Activated CD4-positive, alpha-beta T cell treated with anti-CD3 and anti-CD28 coated beads for 1 hour (primary cell): ENCODE data around the gene MLYCD.

ENCODE experiments used
- DNase-seq: peaks from one replicate; pipeline ENCODE4 v3.0.0-alpha.2; 2020

MLYCD gene

DNA sequence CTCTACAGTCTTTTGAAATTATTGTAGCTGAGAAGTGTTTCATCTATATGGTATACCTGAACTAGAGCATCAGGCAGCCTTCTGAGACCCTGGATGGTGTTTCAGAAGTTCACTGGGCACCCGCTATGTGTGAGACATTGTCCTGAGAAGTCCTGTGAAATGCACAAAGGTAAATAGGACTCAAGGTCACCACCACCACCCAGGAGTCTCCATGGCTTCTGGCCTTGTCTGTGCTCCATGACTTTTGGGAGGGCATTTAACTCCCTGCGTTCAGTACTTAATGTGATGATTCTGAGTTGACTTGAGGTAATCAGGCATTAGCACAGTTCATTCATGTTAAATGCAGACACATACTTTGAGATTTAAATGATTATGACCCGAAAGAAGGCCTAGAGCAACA is 1.1 kb downstream of the MLYCD start:
- no peak for DNase-seq

DNA sequence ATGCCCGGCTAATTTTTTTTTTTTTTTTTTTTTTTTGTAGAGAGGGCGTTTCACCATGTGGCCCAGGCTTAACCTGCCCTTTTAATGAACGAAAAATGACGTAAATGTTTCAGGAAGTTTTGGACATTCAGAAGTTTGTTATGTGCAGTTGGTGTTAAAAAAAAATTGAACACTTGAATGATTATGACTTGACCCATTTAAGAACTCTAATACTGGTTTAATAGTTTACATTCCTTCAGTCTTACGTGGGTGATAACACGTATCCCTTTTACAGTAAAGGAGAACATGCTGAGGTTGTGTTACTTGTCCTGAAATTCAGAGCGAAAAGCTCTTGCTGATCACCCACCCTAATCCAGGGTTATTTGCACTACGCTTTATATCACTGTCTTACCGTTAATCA is 1.7 kb downstream of the MLYCD start:
- DNase-seq: no peak

GRCh38 chr16:83901101-83901500 is 2.2 kb downstream of the MLYCD start:
- no peak for DNase-seq

GRCh38 chr16:83903751-83904150 is 4.8 kb downstream of the MLYCD start:
- no peak for DNase-seq

GRCh38 chr16:83906683-83907082 is 7.8 kb downstream of the MLYCD start:
- no peak for DNase-seq

DNA sequence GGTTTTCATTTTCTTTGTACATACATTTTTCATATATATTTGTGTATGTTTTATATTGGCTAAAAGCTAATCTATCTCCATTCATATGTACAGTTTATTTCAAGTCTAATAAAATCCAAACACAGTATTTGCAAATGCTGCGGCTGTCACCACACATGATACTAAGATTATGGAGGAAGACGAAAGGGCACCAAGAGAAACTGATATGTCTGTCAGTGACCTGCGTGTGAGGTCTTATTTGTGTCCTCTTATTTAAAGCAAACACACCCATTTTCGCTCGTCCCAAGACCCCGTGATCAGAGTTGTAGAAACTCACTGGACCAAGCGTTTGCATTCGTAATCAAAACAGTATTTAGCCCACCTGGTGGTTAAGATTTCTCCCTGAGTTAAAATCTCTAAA is 8.2 kb downstream of the MLYCD start:
- no peak for DNase-seq

GRCh38 chr16:83907631-83908250 is 8.8 kb downstream of the MLYCD start:
- DNase-seq: no peak

DNA sequence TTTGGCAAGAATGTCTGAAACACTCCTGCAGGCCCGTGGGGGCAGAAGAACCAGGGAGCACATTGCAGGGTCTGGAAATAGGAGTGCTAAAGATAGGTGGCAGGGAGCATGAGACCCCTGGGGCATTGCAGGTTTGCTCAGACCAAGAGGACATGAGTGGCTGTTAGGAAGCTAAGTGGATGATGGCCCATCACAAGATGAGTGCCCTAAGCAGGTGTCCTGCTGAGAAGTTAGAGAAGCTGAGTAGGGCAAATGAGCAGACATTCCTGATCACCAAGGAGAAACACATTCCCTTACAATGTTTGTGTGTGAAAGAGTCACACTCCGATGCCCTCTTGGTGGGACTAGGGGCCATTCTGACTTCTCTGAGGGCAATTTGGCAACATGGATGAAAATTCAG is 9.9 kb downstream of the MLYCD start:
- DNase-seq: no peak

GRCh38 chr16:83911290-83911689 is 12.4 kb downstream of the MLYCD start:
- DNase-seq: no peak

GRCh38 chr16:83912519-83913244 is 13.8 kb downstream of the MLYCD start:
- DNase-seq: no peak

DNA sequence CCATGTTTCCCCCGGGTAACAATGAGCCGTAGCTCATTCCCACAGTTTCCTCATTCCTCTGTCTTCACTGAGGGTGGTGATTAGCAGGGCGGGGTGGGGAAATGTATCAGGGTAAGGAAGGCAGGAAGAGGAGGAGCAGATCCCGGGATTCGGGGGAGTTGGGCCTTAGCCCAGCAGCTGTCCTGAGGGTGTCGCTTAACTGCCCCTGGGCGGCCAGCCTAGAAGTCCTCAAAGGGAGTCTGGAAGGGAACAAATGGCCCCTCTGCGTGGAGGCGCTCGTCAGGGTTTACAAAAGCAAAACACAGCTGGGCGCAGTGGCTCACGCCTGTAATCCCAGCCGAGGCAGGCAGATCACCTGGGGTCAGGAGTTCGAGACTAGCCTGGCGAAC is 14.3 kb downstream of the MLYCD start:
- DNase-seq: no peak

GRCh38 chr16:83914091-83914710 is 15.3 kb downstream of the MLYCD start:
- no peak for DNase-seq

GRCh38 chr16:83915081-83915480 is 16.2 kb downstream of the MLYCD start:
- no peak for DNase-seq

DNA sequence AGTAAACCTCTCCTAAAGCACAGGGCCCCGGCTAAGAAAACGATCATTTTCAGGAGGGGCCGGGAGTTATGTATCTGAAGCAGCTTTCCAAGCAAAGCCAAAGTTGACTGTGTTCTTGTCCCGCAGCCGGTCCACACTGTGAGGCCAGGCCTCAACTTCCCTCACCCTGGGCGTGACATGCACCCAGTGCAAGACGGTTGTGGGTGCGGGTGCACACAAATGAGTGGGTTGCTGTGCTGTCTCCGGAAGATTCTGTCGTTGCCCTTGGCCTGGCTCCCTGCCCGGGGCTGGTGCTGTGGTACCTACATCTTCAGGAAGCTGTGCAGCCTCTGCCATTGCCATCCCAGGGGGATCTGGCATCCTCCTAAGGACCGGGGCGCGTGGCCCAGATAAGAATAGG is 16.6 kb downstream of the MLYCD start:
- DNase-seq: no peak

DNA sequence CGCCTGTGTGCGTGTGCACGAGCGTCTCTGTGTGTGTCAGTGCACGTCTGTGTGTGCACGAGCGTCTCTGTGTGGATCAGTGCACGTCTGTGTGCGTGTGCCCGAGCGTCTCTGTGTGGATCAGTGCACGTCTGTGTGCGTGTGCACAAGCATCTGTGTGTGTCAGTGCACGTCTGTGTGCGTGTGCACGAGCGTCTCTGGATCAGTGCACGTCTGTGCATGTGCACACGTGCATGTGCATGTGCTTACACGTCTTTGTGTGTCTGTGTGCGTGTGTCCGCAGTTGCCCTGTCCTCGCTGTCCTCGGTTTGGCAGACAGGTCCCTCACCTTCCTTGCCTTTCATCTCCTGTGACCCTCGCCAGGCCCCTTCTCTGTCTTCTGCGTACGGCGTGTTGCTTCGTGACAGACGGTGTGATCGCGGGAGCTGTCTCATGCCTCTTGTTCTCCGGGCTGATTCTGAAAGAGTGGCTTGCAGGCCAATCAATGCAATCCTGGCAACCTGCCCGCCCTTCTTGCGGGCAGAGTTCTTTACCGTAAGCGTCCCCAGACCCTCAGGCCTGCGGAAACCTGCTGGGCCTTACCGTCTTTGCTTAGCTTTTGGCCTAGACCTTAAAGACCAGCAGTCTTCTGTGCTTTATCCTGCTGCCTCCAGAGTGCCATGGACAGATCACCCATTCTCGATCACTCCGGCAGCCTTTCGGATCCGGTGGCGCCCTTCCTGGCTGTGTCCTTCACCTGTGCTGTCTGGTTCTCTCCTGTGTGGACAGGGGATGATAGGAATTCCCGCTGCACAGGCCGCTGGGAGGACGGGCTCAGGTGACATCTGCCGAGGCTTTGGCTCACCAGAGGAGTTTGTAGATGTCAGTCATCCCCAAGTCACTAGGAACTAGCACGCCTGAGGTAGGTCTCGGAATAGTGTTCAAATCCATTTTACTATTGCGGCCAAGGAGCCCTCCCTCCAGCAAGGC is 18.5 kb downstream of the MLYCD start:
- DNase-seq: no peak

DNA sequence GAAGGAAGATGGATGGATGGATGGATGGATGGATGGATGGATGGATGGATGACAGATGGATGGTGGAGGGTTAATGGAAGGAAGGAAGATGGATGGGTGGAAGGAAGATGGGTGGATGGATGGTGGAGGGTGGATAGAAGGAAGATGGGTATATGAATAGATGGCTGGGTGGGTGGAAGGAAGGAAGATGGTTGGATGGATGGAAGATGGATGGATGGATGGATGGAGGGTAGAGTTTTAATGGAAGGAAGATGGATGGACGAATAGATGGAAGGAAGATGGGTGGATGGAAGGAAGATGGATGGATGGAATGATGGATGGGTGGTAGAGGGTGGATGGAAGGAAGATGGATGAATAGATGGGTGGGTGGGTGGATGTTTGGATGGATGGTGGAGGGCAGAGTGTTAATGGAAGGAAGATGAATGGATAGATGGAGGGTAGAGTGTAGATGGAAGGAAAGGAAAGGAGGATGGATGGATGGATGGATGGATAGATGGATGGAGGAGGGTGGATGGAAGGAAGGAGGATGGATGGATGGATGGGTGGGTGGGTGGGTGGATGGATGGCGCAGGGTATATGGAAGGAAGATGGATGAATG is 22.1 kb downstream of the MLYCD start:
- DNase-seq: no peak

DNA sequence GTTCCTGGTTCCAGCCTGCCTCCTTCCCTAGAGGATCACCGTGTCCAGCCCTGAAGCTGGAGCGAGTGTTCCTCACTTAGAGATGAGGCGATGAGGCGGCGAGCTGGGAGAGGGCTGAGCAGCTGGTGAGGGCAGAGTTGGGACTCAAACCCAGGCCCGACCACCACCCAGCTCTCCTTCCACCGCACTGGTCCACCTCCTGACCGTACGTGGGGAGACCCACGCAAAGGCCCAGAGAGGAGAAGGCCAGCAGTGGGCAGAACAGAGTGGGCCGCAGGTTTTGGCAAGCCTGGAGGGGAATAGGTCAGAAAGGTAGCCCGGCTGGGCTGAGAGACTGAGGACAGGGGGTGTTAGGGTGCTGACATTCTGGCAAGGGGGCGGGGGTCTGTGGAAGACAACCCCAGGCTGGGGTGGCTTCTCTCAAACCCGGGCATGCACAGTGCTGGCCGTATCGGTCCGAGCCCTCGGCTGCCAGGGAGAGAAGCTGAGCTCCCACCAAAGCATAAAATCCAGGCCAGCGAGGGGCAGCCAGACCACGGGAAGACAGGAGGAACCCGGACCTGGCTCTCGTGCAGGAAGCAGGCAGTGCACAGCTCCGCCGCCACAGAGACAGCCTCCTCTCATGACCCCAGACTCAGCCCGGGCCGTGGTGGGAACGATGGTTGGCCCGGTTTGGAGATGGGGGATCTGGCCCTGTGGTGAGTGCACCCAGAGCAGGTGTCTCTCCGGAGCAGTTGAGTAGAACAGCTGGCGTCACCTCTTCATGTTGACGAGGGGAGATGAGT is 24.9 kb downstream of the MLYCD start:
- DNase-seq: no peak

- no peak for DNase-seq
These were observed 25.8 kb downstream of the MLYCD start for GRCh38 chr16:83924686-83925085.

DNA sequence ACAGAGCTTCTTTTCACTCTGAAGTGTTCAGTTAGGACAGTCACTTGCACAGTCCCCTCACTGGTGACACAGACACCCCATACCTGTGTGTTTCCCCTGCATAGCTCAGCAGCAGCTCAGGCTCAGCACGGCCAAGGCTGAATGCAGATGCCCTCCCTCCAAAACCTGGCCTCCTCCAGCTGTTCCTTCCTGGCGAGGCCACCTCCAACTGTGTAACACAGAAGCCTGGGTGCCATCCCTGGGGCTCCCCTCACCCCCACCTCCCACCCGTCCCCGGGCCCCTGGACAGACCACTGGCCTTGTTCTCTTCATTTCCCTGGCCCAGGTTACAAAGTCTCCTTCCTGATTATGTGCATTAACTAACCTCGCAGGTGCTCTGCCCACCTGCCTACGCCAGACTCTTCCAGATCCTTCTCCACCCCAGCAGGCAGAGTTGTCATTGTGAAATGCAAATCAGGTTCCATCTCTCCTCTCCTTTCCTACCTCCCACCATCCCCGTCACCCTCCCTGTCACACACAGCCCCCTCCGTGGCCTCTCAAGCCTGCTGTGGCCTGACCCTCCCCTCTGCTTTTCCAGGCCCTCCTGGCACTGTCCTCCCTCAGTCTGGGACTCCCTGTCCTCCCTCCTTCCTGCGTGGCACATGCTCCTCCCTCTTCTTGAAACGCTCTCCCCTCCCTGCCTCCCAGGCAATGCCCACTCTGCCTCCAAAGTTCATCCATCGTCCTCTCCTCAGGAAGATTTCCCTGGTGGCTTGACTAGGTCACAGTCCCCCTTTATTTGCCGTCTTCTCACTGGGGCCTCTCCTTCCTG is 26.4 kb downstream of the MLYCD start:
- DNase-seq: no peak

DNA sequence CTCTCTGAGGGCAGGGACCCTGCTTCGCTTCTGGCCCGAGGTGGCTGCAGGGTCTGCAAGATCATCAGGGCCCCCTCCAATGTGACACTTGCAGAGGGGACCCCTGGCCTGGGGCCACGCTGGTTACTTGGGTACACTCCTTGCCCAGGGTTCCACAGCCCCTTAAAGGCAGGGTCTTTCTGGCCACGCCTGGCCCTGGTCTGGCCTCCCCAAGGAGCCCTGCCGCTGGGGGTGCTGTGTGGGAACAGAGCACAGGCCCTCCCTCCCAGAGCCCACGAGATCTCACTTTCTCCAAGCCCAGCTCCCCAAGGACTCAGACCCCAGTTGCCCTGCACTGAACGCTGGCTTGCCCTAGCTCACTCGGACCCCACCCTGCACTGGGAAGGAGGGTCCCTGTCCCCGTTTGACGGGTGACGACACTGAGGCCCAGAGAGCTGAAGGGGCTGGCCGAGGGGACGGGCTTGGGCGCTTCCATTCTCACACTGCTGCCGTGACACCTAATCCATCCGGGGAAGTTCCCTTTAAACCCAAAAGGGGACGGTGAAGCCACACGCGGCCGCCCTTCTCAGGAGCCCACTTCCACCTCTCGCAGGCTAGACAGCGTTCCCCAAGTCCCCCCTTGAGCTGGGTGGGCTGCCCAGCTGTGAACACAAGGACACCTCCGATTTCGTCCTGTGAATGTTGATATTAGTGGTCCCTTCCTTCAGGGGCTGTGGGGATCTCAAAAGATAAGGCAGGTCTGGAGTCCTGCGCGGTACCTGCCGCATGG is 27.2 kb downstream of the MLYCD start:
- no peak for DNase-seq
